Measurements from ENCODE around the gene ZNF106. TPM values are rescaled to one million over a fixed set of nuclear protein-coding genes. Genes with fewer than 3 reads are reported as not detected.

ZNF106 gene
- total RNA-seq, 1 donor, result 25.6 TPM

- no peak for DNase-seq (ENCODE audit: low read depth in 2 of 3, low spot score in 2 of 3)
Measured at GRCh38 chr15:42409011-42409410, 81.9 kb downstream of the ZNF106 start.

- no peak for DNase-seq (ENCODE audit: low read depth in 2 of 3, low spot score in 2 of 3)
Measured at GRCh38 chr15:42408178-42408577, 82.8 kb downstream of the ZNF106 start.

- no peak for DNase-seq (ENCODE audit: low read depth in 2 of 3, low spot score in 2 of 3)
Measured at GRCh38 chr15:42405863-42406482, 85.0 kb downstream of the ZNF106 start.

- no peak for DNase-seq (ENCODE audit: low read depth in 2 of 3, low spot score in 2 of 3)
Measured at GRCh38 chr15:42404461-42405235, 86.3 kb downstream of the ZNF106 start.

- no peak for DNase-seq (ENCODE audit: low read depth in 2 of 3, low spot score in 2 of 3)
Measured at GRCh38 chr15:42403389-42403788, 87.6 kb downstream of the ZNF106 start.

GRCh38 chr15:42402455-42403205, 88.3 kb downstream of the ZNF106 start:
- DNase-seq (ENCODE audit: low read depth in 2 of 3, low spot score in 2 of 3), result no peak

- no peak for DNase-seq (ENCODE audit: low read depth in 2 of 3, low spot score in 2 of 3)
Measured at GRCh38 chr15:42401544-42402454, 89.1 kb downstream of the ZNF106 start.

- no peak for DNase-seq (ENCODE audit: low read depth in 2 of 3, low spot score in 2 of 3)
Measured at GRCh38 chr15:42395838-42396237, 95.1 kb downstream of the ZNF106 start.

GRCh38 chr15:42394106-42394505, 96.8 kb downstream of the ZNF106 start:
- DNase-seq (ENCODE audit: low read depth in 2 of 3, low spot score in 2 of 3), result no peak

- no peak for DNase-seq (ENCODE audit: low read depth in 2 of 3, low spot score in 2 of 3)
Measured at GRCh38 chr15:42392309-42393024, 98.5 kb downstream of the ZNF106 start.

- DNase-seq (ENCODE audit: low read depth in 2 of 3, low spot score in 2 of 3), result no peak
Measured at GRCh38 chr15:42387603-42388002, 103.3 kb downstream of the ZNF106 start.

- DNase-seq (ENCODE audit: low read depth in 2 of 3, low spot score in 2 of 3), result no peak
Measured at GRCh38 chr15:42385980-42386700, 104.8 kb downstream of the ZNF106 start.

- peak in 2 of 3 donors; percentile 22 to 55 for DNase-seq (ENCODE audit: low read depth in 2 of 3, low spot score in 2 of 3)
Measured at GRCh38 chr15:42385206-42385979, 105.5 kb downstream of the ZNF106 start.

- no peak for DNase-seq (ENCODE audit: low read depth in 2 of 3, low spot score in 2 of 3)
Measured at GRCh38 chr15:42384597-42384996, 106.3 kb downstream of the ZNF106 start.

GRCh38 chr15:42378011-42378410, 112.9 kb downstream of the ZNF106 start:
- DNase-seq (ENCODE audit: low read depth in 2 of 3, low spot score in 2 of 3), result no peak

- no peak for DNase-seq (ENCODE audit: low read depth in 2 of 3, low spot score in 2 of 3)
Measured at GRCh38 chr15:42375941-42376340, 115.0 kb downstream of the ZNF106 start.

GRCh38 chr15:42375252-42375651, 115.7 kb downstream of the ZNF106 start:
- DNase-seq (ENCODE audit: low read depth in 2 of 3, low spot score in 2 of 3), result no peak

GRCh38 chr15:42374810-42375209, 116.1 kb downstream of the ZNF106 start:
- DNase-seq (ENCODE audit: low read depth in 2 of 3, low spot score in 2 of 3), result no peak

Measured in hematopoietic multipotent progenitor cell (in vitro differentiated cells).